ENCODE results near the gene LRRC71.

Gene LRRC71

GRCh38 chr1:156920233-156921052, at the start of gene LRRC71:
LRRC71 (plus strand) TSS chr1:156920632; CDS start chr1:156920804, 172 bp downstream.
- DNase-seq, result peak; percentile 40 to 41

GRCh38 chr1:156873659-156874058, 46.8 kb upstream of the LRRC71 start:
- DNase-seq, result no peak

- no peak for DNase-seq
These were observed 46.3 kb upstream of the LRRC71 start for GRCh38 chr1:156874142-156874541.

GRCh38 chr1:156874572-156875340, 45.7 kb upstream of the LRRC71 start:
- DNase-seq, result no peak

- DNase-seq, result no peak
These were observed 45.2 kb upstream of the LRRC71 start for GRCh38 chr1:156875341-156875615.

GRCh38 chr1:156876281-156876680, 44.2 kb upstream of the LRRC71 start:
- no peak for DNase-seq

- no peak for DNase-seq
These were observed 42.8 kb upstream of the LRRC71 start for GRCh38 chr1:156877433-156878170.

GRCh38 chr1:156879876-156880275, 40.6 kb upstream of the LRRC71 start:
- no peak for DNase-seq

- DNase-seq, result no peak
These were observed 40.0 kb upstream of the LRRC71 start for GRCh38 chr1:156880473-156880872.

GRCh38 chr1:156881101-156881500, 39.3 kb upstream of the LRRC71 start:
- no peak for DNase-seq

- DNase-seq, result no peak
These were observed 38.8 kb upstream of the LRRC71 start for GRCh38 chr1:156881663-156882062.

GRCh38 chr1:156882543-156882942, 37.9 kb upstream of the LRRC71 start:
- no peak for DNase-seq

GRCh38 chr1:156883919-156884318, 36.5 kb upstream of the LRRC71 start:
- no peak for DNase-seq

GRCh38 chr1:156884560-156885184, 35.8 kb upstream of the LRRC71 start:
- DNase-seq, result no peak

GRCh38 chr1:156885314-156885713, 35.1 kb upstream of the LRRC71 start:
- DNase-seq, result no peak

GRCh38 chr1:156885880-156886355, 34.5 kb upstream of the LRRC71 start:
- DNase-seq, result no peak

- DNase-seq, result no peak
These were observed 33.7 kb upstream of the LRRC71 start for GRCh38 chr1:156886583-156887281.

- DNase-seq, result no peak
These were observed 33.1 kb upstream of the LRRC71 start for GRCh38 chr1:156887317-156887716.

- DNase-seq, result no peak
These were observed 32.7 kb upstream of the LRRC71 start for GRCh38 chr1:156887734-156888133.

GRCh38 chr1:156889802-156890580, 30.4 kb upstream of the LRRC71 start:
- DNase-seq, result peak; percentile 32 to 46

Data from activated CD4-positive, alpha-beta T cell treated with anti-CD3 and anti-CD28 coated beads, Interleukin-2, amount 50 U/mL, for 4 hours (primary cell).